IPS-NIHi11 (cell line): ENCODE results near the gene NUDT14.

ENCODE experiments used
- DNase-seq: peaks from one replicate; pipeline ENCODE4 v3.0.0; 2012; ENCODE audit warnings: mixed read lengths, low spot score

Gene NUDT14

DNA sequence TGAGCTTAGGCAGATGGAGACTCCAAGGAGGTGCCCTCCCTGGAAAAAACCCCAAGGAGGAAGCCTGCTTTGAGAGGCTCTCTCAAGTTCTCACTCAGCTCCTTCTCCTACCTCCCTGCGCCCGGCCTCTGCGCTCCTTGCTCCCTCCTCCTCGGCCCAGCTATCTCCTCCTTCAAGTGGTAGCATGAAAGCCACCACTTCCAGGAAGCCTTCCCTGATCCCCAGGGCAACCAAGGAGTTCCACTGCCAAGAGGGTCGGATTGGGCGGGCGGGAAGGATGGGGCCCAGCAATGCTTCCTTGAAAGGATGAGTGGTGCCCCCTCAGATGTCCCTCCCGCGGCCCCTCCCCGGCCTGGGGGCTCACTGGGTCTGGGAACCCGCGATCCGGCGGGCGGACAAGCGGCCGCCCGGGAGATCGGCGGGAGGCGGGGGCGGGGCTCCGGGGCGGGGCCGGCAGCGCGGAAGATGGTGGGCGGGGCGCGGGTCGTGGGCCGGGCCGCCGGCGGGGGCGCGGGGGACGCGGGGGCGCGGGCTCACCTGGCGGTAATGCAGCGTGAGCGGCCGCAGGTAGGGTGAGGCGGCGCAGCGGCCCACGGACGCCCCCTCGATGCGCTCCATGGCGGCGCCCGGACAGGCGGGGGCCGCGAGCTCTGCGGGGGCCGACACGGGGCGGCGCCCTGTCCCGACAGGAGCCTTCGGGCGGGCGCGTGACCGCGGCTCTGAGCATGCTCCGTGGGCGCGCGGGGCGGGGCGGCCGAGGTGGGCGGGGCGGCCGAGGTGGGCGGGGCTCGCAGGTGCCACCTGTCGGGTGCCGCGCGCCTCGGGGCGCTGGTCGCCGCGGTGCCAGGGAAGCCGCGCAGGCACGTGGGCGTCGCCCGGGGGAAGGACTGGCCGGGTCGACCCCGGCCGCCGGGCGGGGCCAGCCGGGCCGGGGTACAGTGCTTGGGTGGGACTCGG, at the start of gene NUDT14:
Gene NUDT14 (minus strand): TSS at position 721 of the 957 bp plus-strand sequence. CDS start 103 bp downstream, at position 618.
- peak; percentile 99 for DNase-seq

DNA sequence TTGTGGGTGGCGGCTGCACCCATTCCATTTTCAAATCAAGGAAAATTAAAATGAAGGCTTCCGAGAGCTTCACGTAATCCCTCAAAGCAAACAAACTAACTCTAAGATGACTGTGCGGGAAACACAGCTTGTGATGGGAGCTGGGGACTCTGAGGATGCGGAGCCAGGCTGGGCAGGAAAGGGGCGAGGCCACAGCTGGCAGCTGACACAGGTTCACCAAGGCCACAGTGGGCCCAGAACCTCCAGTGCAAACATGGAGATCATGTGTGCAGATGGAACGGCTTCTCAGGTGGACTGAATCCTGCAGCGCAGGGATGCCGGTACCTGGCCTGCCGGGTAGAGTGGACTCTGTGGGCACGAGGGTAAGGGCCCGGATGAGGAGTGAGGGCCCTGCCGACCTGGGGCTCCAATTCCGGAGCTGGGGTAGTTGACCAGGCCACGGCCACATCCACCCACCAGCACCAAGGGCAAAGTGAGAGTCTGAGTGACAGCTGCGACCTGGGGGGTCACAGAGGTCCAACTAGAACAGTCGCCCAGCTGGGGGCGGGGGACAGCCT, 48.1 kb upstream of the NUDT14 start:
- DNase-seq: no peak

DNA sequence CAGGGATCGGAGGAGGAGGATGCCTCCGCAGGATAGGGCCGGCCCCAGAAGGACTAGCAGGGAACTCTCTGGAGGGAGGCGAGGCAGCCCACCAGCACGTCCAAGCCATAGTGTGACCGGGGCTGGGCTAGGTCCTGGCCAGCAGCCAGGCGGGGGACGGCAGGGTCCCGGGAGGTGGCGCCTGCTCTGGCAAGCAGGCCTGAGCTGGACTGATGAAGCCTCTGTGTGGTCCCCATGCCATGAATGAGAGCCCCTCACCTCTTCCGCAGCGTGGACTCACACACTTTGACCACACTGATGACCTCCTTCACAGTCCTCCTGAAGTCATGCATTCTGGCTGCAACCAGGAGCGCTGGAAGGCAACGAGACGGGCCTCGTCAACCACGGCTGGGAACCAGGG, 47.5 kb upstream of the NUDT14 start:
- no peak for DNase-seq

DNA sequence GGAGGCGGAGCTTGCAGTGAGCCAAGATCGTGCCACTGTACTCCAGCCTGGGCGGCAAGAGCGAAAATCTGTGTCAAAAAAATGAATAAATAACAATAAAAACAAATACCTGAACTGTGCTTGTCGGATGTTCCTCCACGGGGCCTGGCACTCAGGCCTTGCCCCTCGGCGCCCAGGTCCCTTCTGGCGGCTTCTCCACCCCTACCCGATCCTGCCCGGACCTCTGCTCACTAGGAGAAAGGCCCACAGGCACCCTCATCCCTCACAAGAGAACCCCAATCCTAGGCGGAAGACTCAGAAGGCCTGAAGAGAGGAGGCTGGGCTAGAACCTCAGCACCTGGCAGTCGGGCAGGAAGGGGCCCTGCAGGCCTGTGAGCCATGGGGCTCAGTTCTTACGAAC, 46.2 kb upstream of the NUDT14 start:
- DNase-seq: no peak

DNA sequence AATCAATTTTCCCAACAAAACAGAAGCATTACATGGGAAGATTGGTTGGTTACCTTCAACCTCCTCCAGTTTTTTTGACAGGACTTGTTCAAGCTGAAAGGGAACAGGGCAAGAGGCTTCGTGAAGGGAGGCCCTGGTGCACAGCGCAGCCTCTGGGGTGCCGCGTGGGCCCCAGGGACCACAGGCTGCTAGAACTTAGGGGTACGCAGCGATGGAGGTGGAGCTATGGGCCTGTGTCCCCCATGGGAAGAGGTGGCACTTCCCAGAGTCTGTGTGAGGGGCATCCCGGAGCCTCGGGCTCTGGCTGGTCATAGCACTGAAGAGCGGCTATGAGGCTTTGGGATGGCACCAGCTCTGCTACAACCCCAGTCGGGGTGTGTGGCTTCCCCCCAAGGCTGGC, 45.1 kb upstream of the NUDT14 start:
- no peak for DNase-seq

DNA sequence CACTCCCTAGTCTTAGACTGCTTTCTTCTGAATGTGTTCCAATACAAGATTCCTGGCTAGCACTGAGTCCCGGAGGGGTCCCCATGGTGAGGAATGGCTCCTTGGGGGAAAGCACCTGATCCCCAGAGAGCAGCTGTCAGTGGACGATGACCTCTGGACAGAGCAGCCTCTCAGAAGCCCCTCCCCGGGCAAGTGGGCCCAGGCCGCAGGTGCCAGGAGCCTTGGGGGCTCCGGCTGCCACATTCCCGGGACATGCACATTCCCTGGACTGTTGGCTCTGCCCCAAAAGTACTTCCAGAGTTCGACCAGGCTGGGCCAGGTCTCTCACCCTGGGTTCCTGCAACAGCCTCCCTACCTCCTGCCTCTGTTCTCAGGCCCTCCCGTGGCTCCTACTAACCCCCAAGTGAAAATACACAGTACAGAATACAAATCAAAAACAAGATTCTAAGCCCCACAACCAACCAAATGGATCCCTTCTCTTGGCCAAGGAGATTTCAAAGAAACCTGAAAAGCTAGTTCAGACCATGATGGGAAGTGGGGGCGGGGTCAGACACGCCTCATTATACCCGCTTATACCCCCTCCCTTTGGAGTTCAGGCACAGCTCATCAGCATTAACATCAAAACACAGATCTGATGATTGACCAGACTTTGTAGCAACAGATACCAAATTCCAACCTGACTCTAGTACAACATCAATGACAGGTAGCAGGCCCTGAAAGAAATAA, 43.9 kb upstream of the NUDT14 start:
- DNase-seq: no peak

DNA sequence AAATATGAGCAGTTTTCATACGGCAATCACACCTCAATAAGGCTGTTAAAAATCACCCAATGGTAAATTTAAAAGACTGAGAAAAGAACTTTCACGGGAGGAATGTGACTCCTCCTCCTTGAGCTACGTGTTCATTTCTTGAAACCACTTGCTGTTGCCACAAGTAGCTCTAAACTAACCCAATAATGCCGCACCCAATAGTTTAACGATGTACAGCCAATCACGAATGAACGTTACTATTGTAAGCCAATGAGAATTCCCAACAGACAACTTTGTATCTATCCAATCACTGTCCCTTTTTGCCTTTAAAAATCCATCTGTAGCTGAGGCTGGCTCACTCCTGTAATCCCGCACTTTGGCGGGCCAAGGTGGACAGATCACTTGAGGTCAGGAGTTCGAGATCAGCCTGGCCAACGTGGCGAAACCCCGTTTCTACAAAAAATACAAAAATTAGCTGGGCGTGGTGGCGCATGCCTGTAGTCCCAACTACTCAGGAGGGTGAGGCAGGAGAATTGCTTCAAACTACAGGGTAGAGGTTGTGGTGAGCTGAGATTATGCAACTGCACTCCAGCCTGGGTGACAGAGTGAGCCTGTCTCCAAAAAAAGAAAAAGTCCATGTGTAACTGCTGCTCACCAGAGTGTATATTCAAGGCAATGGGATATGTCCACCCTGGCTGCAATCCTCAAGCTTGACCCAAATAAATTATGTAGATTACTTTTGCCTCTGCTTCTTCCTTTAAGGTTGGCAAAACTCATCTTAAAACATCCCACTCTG, 42.8 kb upstream of the NUDT14 start:
- no peak for DNase-seq

DNA sequence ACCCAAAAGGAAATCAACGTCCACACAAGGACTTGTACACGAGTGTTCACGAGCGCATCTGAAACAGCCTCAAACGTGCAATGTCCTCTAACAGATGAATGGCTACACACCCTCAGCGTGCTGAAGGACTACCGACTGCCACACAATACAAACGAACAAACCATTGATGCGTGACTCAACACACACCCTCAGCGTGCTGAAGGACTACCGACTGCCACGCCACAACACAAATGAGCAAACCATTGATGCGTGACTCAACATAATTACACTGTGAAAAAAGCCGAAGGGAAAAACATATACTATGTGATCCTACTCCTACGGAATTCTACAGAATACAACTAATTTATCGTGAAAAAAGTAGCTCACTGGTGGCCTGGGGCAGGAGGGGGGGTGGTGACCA, 42.1 kb upstream of the NUDT14 start:
- DNase-seq: no peak

DNA sequence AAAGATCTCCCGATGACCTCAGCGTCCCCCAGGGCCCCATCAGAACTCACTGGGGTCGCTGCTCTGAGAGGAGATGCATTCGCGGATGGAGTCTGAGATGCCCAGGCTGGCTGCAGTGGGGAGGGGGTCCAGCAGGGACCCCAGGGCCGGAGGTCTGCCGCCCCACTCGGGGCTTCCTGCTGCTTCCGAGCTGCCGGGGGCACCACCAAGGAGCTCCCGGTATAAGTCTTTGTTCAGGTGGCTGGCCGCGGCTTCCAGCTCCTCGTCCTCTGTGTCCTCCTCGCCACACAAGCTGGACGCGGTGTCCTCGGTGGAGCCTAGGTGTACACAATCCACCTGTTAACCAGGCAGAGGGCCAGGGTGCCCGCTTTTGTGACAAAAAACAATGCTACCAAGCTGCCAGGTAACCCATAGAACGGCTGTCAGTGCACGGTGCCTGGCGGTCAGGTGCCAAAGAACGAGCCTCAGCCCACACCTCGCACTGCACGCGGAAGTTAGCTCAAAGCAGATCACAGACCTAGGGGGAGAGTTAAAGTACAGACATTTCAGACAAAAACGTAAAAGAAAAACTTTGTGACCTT, 40.6 kb upstream of the NUDT14 start:
- DNase-seq: no peak

DNA sequence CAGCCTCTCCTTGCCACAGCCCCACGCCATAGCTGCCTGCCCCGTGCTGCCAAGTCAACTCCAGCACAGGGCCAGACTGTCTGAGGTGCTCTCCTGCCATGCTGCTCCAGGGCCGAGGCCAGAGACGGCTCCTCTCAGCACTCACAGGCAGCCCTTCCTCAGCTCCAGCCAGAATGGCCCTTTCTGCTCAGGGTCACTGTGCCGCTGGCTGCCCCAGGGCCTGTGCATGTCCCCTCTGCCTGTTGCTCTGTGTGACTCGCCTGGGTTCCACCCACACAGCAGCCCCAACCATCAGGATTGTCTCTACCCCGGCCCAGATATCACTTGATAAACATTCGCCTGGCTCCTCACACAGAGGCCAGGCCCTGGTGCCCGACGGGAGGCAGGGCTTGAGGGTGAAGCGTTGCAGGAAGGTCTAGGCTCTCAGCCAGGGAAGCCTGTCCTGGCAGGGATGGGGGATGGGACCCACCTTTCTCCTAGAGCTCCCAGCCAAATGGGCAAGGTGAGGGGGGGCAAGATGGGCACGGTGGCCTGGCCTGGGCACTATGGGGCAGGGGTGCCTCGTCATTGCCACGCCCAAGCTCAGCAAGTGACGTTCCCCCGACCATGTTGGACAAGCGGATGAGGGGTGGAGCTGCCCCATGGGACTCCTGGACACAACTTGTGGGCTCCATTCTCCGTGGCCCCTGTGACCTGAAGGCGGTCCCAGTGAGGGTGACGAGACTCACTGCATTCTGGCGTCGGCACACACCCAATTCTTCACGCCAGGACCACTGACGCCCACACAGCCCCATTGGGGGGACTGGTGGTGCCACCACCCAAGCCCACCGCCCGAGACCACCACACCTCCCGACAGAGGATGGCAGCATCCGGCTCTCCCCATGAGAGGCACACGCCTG, 39.8 kb upstream of the NUDT14 start:
- DNase-seq: no peak

DNA sequence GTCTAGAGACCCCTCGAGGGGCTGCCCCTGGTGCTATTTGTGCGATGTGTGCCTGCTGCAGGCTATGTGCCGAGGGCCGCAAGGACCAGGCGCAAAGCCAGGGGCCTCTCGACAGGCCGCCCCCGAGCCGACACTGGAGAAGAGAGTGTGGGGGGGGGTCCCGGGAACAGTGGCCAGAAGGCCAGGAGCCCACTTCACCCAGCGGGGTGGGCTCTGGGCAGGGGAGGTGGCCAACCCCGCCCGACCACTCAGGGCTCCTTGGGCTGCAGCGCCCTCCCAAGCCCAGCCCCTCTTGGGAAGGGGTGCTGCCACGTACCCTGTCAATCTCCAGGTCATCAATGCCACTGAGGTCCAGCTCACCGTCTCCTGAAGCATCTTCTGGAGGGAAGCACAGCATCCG, 38.6 kb upstream of the NUDT14 start:
- no peak for DNase-seq

DNA sequence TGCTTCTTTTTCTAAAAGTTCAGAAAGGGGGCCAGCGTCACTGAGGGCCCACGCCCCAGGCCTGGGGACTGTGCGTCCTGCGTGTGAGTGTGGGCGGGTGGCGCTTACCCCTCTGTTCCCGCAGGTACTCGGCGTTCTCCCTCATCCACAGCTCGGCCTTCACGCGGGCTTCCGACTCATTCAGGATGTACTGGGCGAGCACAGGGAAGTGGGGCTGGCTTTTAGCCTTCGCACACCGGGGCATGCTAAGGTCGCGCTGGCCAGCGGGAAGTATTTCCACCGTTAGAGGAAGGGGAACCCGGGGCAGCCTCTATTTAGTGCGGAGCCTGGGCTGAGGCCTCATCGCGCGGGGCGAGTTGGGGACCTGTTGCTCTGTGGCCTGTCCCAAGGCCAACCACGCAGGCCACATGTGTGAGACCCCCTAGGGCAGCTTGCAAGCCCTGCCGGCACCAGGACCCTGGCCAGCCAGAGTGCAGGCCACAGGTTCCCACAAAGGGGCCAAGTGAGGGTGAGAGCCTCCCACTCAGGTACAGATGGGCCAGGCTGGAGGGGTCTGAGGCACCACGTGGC, 38.0 kb upstream of the NUDT14 start:
- DNase-seq: no peak

DNA sequence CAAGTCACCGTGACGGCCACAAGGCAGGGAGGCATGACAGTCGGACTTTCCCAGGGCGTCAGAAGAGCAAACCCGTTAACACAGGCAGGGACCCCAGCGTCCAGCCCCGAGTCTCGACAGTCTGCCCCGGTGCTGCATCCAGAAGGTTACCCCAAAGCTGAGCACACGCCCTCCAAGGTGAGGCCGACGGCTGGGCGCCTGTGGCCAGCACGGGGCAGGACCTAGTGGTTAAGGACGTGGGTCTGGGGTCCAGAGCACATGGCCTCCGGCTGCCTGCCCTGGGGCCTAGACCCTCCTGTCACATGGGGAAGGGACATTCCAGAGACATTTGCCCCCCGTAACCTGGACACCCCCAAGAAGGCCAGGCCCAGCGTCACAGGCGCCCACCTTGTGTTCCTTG, 37.5 kb upstream of the NUDT14 start:
- DNase-seq: no peak

DNA sequence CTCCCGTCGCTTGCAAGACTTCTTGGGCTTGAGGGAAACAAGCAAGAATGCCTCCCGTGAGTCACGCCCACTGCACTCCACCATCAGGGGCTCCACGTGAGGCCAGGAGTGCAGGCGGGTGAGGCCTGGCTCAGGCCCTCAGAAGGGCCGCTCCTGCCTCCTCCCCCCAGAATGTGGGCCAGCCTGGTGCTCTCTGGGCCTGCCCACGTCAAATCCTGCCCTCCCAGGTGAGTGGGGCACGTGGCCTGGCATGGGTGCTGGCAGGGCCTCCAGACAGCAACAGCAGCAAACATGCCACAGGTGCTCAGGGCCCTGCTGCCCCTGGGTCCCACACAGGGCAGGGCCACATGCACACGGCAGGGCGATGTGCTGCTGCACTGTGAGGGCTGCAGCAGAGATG, 36.7 kb upstream of the NUDT14 start:
- no peak for DNase-seq

DNA sequence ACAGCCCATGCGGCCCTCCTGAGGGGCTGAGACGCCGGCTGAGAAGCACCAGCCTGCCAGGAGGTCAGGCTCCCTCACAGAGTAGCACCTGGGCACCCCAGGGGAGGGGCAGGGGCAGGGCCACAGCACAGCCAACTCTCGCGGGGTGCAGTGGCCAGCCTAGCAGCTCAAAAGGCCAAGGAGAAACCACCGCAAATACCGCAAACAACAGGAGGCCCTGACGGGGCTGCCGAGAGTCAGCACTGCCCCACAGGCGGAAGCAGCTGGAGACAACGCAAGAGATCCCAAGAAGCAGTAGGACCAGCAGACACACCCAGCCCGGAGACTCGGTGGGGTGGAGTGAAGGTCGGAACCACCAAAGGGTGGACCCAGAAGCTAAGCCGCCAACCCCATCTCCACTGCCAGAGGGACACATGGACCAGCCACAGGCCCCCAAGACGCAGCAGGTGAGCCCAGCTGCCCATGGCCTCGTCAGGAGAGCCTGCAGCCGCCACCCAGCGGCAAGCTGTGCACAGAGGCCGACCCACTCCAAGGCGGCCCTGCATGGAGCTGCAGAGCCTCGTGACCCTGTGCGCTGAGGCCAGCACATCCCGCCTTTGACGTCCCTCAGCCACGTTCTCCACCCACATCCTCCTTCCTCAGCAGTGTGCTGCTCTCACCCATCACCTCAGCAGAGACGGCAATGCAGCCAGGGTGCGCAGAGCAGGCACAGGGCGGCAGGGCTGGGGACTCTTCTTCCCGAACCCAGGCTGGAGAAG, 35.6 kb upstream of the NUDT14 start:
- no peak for DNase-seq

DNA sequence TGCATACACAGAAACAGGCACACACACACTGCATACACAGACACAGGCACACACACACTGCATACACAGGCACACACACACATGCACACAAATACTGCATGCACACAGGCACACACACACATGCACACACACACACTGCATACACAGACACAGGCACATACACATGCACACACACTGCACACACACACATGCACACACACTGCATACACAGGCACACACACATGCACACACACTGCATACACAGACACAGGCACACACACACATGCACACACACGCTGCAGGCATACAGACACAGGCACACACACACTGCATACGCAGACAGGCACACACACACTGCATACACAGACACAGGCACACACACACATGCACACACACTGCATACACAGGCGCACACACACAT, 34.5 kb upstream of the NUDT14 start:
- DNase-seq: no peak

DNA sequence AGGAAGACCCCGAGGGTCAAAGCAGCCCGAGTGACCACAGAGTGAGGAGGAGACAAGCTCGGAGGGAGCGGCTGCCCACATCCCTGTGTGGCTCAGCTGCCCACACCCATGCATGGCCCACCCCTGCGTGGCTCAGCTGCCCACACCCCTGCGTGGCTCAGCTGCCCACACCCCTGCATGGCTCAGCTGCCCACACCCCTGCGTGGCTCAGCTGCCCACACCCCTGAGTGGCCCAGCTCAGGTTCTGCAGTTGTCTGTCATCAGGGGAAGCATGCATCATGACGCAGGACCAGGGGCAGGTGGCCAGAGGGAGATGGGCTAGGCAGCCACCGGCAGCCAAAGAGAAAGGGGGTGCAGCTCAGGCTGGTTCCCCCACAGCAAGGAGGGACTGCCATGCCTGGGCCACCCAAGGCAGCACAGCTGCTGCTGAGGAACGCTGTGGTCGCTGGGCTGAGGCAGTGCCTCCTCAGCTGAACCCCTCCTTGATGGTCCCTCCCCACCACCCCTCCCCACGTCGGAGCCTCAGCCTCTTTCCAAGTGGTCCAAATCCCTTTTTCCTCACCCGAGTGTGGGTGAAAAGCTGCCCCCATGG, 33.3 kb upstream of the NUDT14 start:
- no peak for DNase-seq

DNA sequence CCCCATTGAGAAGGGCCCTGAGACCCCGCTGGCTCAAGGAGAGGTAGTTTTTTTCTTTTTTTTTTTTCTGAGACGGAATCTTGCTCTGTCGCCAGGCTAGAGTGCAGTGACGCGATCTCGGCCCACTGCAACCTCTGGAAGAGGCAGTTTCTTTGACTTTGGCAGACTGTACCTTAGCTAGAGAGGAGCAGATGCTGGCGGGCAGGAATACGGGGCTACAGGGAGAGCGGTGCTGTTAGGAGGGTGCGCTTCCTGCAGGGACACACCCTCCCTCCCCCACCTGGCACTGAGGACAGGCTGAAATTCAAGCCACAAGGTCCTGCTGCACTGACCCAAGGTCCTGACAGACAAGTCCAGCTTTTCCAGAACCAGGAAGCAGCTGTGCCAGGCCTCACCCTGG, 32.2 kb upstream of the NUDT14 start:
- DNase-seq: no peak
